ENCODE measurements around the gene RHAG. TPM values are rescaled to one million over a fixed set of nuclear protein-coding genes. Genes with fewer than 3 reads are reported as not detected.

The RHAG gene
- polyA plus RNA-seq, 3 donors, result not detected

DNA sequence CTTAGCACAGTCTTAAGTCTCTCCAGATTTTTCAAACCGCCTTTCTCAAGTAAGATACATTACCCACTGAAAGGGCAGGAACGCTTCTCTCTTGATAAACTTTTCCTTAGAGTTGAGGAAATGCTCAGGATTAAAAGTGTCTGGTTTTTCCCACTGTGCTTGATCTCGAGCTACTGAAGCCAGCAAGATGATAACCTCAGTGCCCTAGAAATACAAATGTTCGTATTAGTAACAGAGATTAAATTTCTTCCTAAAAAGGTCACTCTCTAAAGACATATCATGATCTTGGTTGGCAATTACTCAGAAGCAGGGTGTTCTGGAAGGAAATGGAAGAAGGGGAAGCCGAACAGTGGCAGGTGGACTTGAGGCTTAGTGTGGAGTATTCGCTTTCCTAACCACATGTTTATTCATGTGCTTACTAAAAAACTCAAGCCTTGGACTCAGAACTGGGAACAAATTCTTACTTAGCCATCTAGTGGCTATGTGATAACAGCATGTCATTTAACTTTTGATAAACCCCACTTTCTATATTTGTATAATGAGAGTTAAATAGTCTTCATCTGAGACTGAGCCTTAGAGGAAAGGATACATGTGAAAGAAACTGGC, 66.1 kb downstream of the RHAG start:
- H3K4me2 ChIP-seq (replicated peaks; ENCODE audit: extremely low read depth, low read length, poor library complexity, severe bottlenecking), result no peak overlapping the region
- no peak overlapping the region for H3K4me3 Mint-ChIP-seq
- H3K9ac ChIP-seq (ENCODE audit: insufficient read depth, low read length, poor library complexity, severe bottlenecking), result no peak overlapping the region

DNA sequence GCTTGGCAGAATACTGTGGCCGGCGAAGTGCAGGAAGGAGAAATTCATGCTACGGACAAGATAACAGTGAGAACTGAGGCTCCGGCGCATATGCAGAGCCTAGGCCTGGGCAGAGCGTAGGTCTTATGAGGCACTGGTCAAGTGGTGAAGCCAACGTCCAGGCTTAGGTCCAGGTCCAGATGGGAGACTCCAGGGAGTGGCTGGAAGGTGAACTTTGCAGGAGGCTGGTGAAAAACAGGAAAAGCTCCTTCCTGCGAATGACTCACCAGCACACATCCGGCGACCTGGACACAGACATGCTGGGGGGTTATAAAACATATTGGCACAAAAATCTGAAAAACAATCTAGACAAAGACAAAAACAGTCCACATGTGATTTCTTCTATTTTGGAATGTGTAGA, 70.8 kb downstream of the RHAG start:
- Mint-ChIP-seq H3K27ac (no peak overlapping the region), H3K36me3 (no peaks in the 10 kb centered on the region), H3K4me3 (no peak overlapping the region), H3K27me3 (ENCODE audit: low read depth in 3 of 3) (peaks cover 0 to 2% (median 0%) of the 10 kb centered on the region in 3 donors), H3K9me3 (peaks cover 0 to 8% (median 3%) of the 10 kb centered on the region in 7 donors), H3K4me1 (no peaks in the 10 kb centered on the region)
- Histone ChIP-seq H3K4me2 (replicated peaks; ENCODE audit: extremely low read depth, low read length, poor library complexity, severe bottlenecking) (no peak overlapping the region), H3K79me2 (ENCODE audit: insufficient read depth, low read length) (no peaks in the 10 kb centered on the region), H2AFZ (ENCODE audit: insufficient read depth, low read depth, low read length, poor library complexity, severe bottlenecking) (no peak overlapping the region), H3K36me3 (replicated peaks in 1 of 2; ENCODE audit: control insufficient read depth in 1 of 2, insufficient read depth in 2 of 2, low read length in 2 of 2) (no peaks in the 10 kb centered on the region), H3K9ac (ENCODE audit: insufficient read depth, low read length, poor library complexity, severe bottlenecking) (no peak overlapping the region), H3K27me3 (ENCODE audit: control insufficient read depth in 2 of 2, insufficient read depth in 2 of 2, low read length in 2 of 2) (no peaks in the 10 kb centered on the region), H3K4me1 (ENCODE audit: control insufficient read depth in 1 of 2, insufficient read depth in 2 of 2, low read length in 2 of 2) (no peaks in the 10 kb centered on the region), H3K4me3 (replicated peaks in 1 of 3; ENCODE audit: low read depth in 2 of 3, low read length in 3 of 3) (no peak overlapping the region), H3K27ac (ENCODE audit: low read depth in 1 of 2, low read length in 2 of 2) (no peak overlapping the region), H4K20me1 (ENCODE audit: insufficient read depth, low read length) (no peaks in the 10 kb centered on the region), H3K9me3 (replicated peaks in 1 of 2; ENCODE audit: control insufficient read depth in 1 of 2, insufficient read depth in 1 of 2, low read length in 2 of 2) (peaks cover 0 to 5% of the 10 kb centered on the region in 2 donors)
- intact Hi-C loops (cut with micrococcal nuclease), result no loop called here
- WGBS (ENCODE audit: insufficient coverage), result 94% methylated on average over 6 of the region's 10 CpGs
- no peak for DNase-seq
- TF ChIP-seq, protein P1, sequence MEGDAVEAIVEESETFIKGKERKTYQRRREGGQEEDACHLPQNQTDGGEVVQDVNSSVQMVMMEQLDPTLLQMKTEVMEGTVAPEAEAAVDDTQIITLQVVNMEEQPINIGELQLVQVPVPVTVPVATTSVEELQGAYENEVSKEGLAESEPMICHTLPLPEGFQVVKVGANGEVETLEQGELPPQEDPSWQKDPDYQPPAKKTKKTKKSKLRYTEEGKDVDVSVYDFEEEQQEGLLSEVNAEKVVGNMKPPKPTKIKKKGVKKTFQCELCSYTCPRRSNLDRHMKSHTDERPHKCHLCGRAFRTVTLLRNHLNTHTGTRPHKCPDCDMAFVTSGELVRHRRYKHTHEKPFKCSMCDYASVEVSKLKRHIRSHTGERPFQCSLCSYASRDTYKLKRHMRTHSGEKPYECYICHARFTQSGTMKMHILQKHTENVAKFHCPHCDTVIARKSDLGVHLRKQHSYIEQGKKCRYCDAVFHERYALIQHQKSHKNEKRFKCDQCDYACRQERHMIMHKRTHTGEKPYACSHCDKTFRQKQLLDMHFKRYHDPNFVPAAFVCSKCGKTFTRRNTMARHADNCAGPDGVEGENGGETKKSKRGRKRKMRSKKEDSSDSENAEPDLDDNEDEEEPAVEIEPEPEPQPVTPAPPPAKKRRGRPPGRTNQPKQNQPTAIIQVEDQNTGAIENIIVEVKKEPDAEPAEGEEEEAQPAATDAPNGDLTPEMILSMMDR (IDR thresholded peaks at IDR 0.05), result no peak

More for the DNA sequence above, 66.1 kb downstream of the RHAG start:
- Mint-ChIP-seq H3K36me3 (no peaks in the 10 kb centered on the region), H3K27me3 (ENCODE audit: low read depth in 3 of 3) (peaks cover 0 to 3% (median 2%) of the 10 kb centered on the region in 3 donors), H3K9me3 (peaks cover 0 to 5% (median 2%) of the 10 kb centered on the region in 7 donors), H3K4me1 (no peaks in the 10 kb centered on the region), H3K27ac (no peak overlapping the region)
- H3K27me3 ChIP-seq (ENCODE audit: control insufficient read depth in 2 of 2, insufficient read depth in 2 of 2, low read length in 2 of 2), result no peaks in the 10 kb centered on the region
- no peaks in the 10 kb centered on the region for H3K9me3 ChIP-seq (replicated peaks in 1 of 2; ENCODE audit: control insufficient read depth in 1 of 2, insufficient read depth in 1 of 2, low read length in 2 of 2)
- H3K36me3 ChIP-seq (replicated peaks in 1 of 2; ENCODE audit: control insufficient read depth in 1 of 2, insufficient read depth in 2 of 2, low read length in 2 of 2), result no peaks in the 10 kb centered on the region
- H3K4me1 ChIP-seq (ENCODE audit: control insufficient read depth in 1 of 2, insufficient read depth in 2 of 2, low read length in 2 of 2), result no peaks in the 10 kb centered on the region
- no peaks in the 10 kb centered on the region for H4K20me1 ChIP-seq (ENCODE audit: insufficient read depth, low read length)
- no peak overlapping the region for H2AFZ ChIP-seq (ENCODE audit: insufficient read depth, low read depth, low read length, poor library complexity, severe bottlenecking)
- no peak overlapping the region for H3K27ac ChIP-seq (ENCODE audit: low read depth in 1 of 2, low read length in 2 of 2)
- H3K4me3 ChIP-seq (replicated peaks in 1 of 3; ENCODE audit: low read depth in 2 of 3, low read length in 3 of 3), result no peak overlapping the region
- no CpG with 5 or more reads among the region's 6 CpGs for WGBS (ENCODE audit: insufficient coverage)
- no peaks in the 10 kb centered on the region for H3K79me2 ChIP-seq (ENCODE audit: insufficient read depth, low read length)
- DNase-seq, result no peak
- intact Hi-C loops (cut with micrococcal nuclease), result no loop called here
- TF ChIP-seq, protein P1 (IDR thresholded peaks at IDR 0.05), result no peak
